Suprapubic skin (tissue), 4 donors: ENCODE results near the gene CHST10.

ENCODE experiments used
- POLR2A ChIP-seq, 2 donors: fragments of 450-650 bp; IDR thresholded peaks; one replicate each; pipeline ENCODE4 v1.6.1; 2017; ENCODE audit warnings: antibody characterized with exemption in 2 of 2, mild to moderate bottlenecking in 2 of 2, moderate library complexity in 2 of 2
- POLR2AphosphoS5 ChIP-seq, 3 donors: sonication (generic); formaldehyde crosslinking; IDR thresholded peaks; one replicate each; pipeline ENCODE4 v1.6.1; 2017; ENCODE audit warnings: antibody characterized with exemption in 3 of 3
- TF ChIP-seq, protein P1 (sequence below), 2 donors: fragments of 200-600 bp in 1 of 2; fragments of 450-650 bp in 1 of 2; sonication (generic) in 1 of 2; IDR thresholded peaks; one replicate each; pipeline ENCODE4 v1.5.1; 2016 to 2019; ENCODE audit warnings: antibody characterized with exemption in 2 of 2, mild to moderate bottlenecking in 1 of 2, moderate library complexity in 1 of 2

GRCh38 chr2:100397976-100398375 is 19.5 kb downstream of the CHST10 start:
- TF ChIP-seq, protein P1, sequence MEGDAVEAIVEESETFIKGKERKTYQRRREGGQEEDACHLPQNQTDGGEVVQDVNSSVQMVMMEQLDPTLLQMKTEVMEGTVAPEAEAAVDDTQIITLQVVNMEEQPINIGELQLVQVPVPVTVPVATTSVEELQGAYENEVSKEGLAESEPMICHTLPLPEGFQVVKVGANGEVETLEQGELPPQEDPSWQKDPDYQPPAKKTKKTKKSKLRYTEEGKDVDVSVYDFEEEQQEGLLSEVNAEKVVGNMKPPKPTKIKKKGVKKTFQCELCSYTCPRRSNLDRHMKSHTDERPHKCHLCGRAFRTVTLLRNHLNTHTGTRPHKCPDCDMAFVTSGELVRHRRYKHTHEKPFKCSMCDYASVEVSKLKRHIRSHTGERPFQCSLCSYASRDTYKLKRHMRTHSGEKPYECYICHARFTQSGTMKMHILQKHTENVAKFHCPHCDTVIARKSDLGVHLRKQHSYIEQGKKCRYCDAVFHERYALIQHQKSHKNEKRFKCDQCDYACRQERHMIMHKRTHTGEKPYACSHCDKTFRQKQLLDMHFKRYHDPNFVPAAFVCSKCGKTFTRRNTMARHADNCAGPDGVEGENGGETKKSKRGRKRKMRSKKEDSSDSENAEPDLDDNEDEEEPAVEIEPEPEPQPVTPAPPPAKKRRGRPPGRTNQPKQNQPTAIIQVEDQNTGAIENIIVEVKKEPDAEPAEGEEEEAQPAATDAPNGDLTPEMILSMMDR (IDR thresholded peaks at IDR 0.05) = no peak
- TF ChIP-seq POLR2A (IDR thresholded peaks at IDR 0.05) (no peak), POLR2AphosphoS5 (IDR thresholded peaks at IDR 0.05) (no peak)
